ENCODE results near the gene IL4I1. TPM values are rescaled to one million over a fixed set of nuclear protein-coding genes. Genes with fewer than 3 reads are reported as not detected.

IL4I1 gene
- total RNA-seq, 1 experiment from 2014 or later: 0.71 TPM

GRCh38 chr19:49869484-49870308 lies 27.0 kb downstream of the IL4I1 start:
- Histone ChIP-seq H4K20me1 (ENCODE audit: insufficient read depth) (peaks cover 4% of the 10 kb centered on the region; the same call in 1 of the 2 replicates), H3K9me3 (ENCODE audit: control insufficient read depth in 1 of 2, insufficient read depth in 1 of 2, low read depth in 1 of 2, low read length in 2 of 2) (no peaks in the 10 kb centered on the region), H3K36me3 (ENCODE audit: control insufficient read depth in 1 of 2, insufficient read depth in 2 of 2, low read length in 2 of 2) (peaks cover 0 to 13% of the 10 kb centered on the region in 2 experiments; a peak in 1 of 4 replicates), H3K4me1 (ENCODE audit: control insufficient read depth in 1 of 2, insufficient read depth in 2 of 2, low read length in 2 of 2) (peaks cover 28 to 56% of the 10 kb centered on the region in 2 experiments; a peak in 3 of 4 replicates), H3K9me2 (ENCODE audit: insufficient read depth) (no peaks in the 10 kb centered on the region), H3K79me2 (ENCODE audit: insufficient read depth, low read length) (peaks cover 35% of the 10 kb centered on the region), H3K4me2 (ENCODE audit: low read length) (peak overlapping the region; percentile 79), H2AFZ (ENCODE audit: low read depth, low read length, poor library complexity, severe bottlenecking) (no peak overlapping the region), H3K27me3 (ENCODE audit: insufficient read depth, low read length) (no peaks in the 10 kb centered on the region), H3K9ac (ENCODE audit: low read length) (peak overlapping the region; percentile 68), H3K27ac (ENCODE audit: low read depth, low read length) (peak overlapping the region; percentile 91), H3K4me3 (replicated peaks in 1 of 2; ENCODE audit: low read depth in 1 of 2, low read length in 2 of 2) (peak overlapping the region; percentile 55 to 61)
- ChIA-PET POLR2A (interaction anchor here (0.6 to 2.0 kb wide), 10 partner anchors 8 to 407 kb away, joined by 3 to 12 read pairs (median 4); partner anchors contain the start of genes AKT1S1, ATF5, NUP62 and PTOV1), CTCF (interaction anchor here (1.1 to 1.3 kb wide), 2 partner anchors 119 to 152 kb away, joined by 4 to 5 read pairs; no protein-coding TSS in a partner anchor), RAD21 (ENCODE audit: low non-redundant PET in 1 of 2, low total read pairs in 2 of 2, uncharacterized antibody in 2 of 2, unreplicated experiment in 2 of 2) (interaction anchor here in 1 of 2 experiments (0.6 kb wide), 1 partner anchor 459 kb away, joined by 3 read pairs; no protein-coding TSS in a partner anchor)
- peak; percentile 100 for DNase-seq (ENCODE audit: low read depth, low spot score)
- TSS peak; percentile 63 for BruUV-seq (replicated peaks)
- ATAC-seq: peak; percentile 77
- intact Hi-C loops (cut with micrococcal nuclease): loop anchor here (1.0 to 5.0 kb wide), 2 partner anchors 8 to 102 kb away; partner anchors contain the start of genes AKT1S1, AP2A1 and TBC1D17
- peak; percentile 88 for TF ChIP-seq POLR2AphosphoS5 (IDR thresholded peaks at IDR 0.05; ENCODE audit: low read depth, low read length)
- peak; percentile 81 for TF ChIP-seq TCF7L2 (IDR thresholded peaks at IDR 0.05; ENCODE audit: borderline replicate concordance, extremely low read depth, insufficient read depth, insufficient read length)
- TF ChIP-seq, protein P1, sequence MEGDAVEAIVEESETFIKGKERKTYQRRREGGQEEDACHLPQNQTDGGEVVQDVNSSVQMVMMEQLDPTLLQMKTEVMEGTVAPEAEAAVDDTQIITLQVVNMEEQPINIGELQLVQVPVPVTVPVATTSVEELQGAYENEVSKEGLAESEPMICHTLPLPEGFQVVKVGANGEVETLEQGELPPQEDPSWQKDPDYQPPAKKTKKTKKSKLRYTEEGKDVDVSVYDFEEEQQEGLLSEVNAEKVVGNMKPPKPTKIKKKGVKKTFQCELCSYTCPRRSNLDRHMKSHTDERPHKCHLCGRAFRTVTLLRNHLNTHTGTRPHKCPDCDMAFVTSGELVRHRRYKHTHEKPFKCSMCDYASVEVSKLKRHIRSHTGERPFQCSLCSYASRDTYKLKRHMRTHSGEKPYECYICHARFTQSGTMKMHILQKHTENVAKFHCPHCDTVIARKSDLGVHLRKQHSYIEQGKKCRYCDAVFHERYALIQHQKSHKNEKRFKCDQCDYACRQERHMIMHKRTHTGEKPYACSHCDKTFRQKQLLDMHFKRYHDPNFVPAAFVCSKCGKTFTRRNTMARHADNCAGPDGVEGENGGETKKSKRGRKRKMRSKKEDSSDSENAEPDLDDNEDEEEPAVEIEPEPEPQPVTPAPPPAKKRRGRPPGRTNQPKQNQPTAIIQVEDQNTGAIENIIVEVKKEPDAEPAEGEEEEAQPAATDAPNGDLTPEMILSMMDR (IDR thresholded peaks at IDR 0.05 in 2 of 3, conservative IDR thresholded peaks at IDR 0.05 in 1 of 3; ENCODE audit: borderline replicate concordance in 1 of 3, insufficient read depth in 1 of 3, low read depth in 2 of 3, low read length in 2 of 3): no peak
- TF ChIP-seq ZFX (IDR thresholded peaks at IDR 0.05): peak; percentile 89
- no peak for TF ChIP-seq SIN3A (IDR thresholded peaks at IDR 0.05; ENCODE audit: low read depth)
- TF ChIP-seq, protein P2, sequence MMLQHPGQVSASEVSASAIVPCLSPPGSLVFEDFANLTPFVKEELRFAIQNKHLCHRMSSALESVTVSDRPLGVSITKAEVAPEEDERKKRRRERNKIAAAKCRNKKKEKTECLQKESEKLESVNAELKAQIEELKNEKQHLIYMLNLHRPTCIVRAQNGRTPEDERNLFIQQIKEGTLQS (IDR thresholded peaks at IDR 0.05): no peak
- no peak for TF ChIP-seq CEBPB (IDR thresholded peaks at IDR 0.05; ENCODE audit: low read depth)
- TF ChIP-seq POLR2A (IDR thresholded peaks at IDR 0.05; ENCODE audit: borderline replicate concordance, extremely low read depth, insufficient read depth, insufficient read length): peak; percentile 69
- no peak for TF ChIP-seq EZH2phosphoT487 (IDR thresholded peaks at IDR 0.05; ENCODE audit: borderline replicate concordance)
- no peak for TF ChIP-seq ELF1 (IDR thresholded peaks at IDR 0.05; ENCODE audit: borderline replicate concordance, low read depth)
- no peak for TF ChIP-seq SRF (IDR thresholded peaks at IDR 0.05; ENCODE audit: low read depth)
- peak; percentile 66 for TF ChIP-seq YY1 (IDR thresholded peaks at IDR 0.05; ENCODE audit: extremely low read depth, insufficient replicate concordance, low read depth, low read length)
